Activated naive CD4-positive, alpha-beta T cell treated with anti-CD3 and anti-CD28 coated beads, Interleukin-2, amount 10 ng/mL, durations not matched to agents 7 days and 5 days (primary cell): ENCODE measurements around the gene SLC45A3.

Source experiments
- CTCF ChIA-PET: fragments of 350-600 bp; sonication (Branson Sonifier 250); formaldehyde crosslinking; loops from one replicate; lab custom pipeline; 2021; ENCODE audit warnings: antibody characterized with exemption; lab: Charles Lee
- DNase-seq: peaks from one replicate; pipeline ENCODE4 v3.0.0-alpha.2; 2020
- H3K27ac Mint-ChIP-seq: one replicate; pipeline ENCODE4 v1.8.0; 2021; ENCODE audit warnings: mild to moderate bottlenecking, moderate library complexity, mixed read lengths
- H3K27me3 Mint-ChIP-seq: one replicate; pipeline ENCODE4 v1.8.0; 2021; ENCODE audit warnings: mild to moderate bottlenecking, mixed read lengths
- H3K36me3 Mint-ChIP-seq: one replicate; pipeline ENCODE4 v1.8.0; 2021; ENCODE audit warnings: mixed read lengths
- H3K4me1 Mint-ChIP-seq: one replicate; pipeline ENCODE4 v1.8.0; 2021; ENCODE audit warnings: mixed read lengths
- H3K4me3 Mint-ChIP-seq: one replicate; pipeline ENCODE4 v1.8.0; 2021; ENCODE audit warnings: mild to moderate bottlenecking, moderate library complexity, mixed read lengths
- H3K9me3 Mint-ChIP-seq: one replicate; pipeline ENCODE4 v1.8.0; 2021; ENCODE audit warnings: mixed read lengths

The SLC45A3 gene

GRCh38 chr1:205670611-205671430 is 9.5 kb downstream of the SLC45A3 start:
- Mint-ChIP-seq H3K9me3 (no peaks in the 10 kb centered on the region), H3K36me3 (no peaks in the 10 kb centered on the region), H3K4me3 (no peak overlapping the region), H3K4me1 (peaks cover 3% of the 10 kb centered on the region), H3K27me3 (peaks cover 69% of the 10 kb centered on the region), H3K27ac (no peak overlapping the region)
- DNase-seq = no peak
- CTCF ChIA-PET = interaction anchor here (0.8 to 1.3 kb wide), 4 partner anchors 11 to 134 kb away, joined by 3 to 5 read pairs (median 3); no protein-coding TSS in a partner anchor

GRCh38 chr1:205670150-205670446 is 10.2 kb downstream of the SLC45A3 start:
- Mint-ChIP-seq H3K9me3 (no peaks in the 10 kb centered on the region), H3K27ac (no peak overlapping the region), H3K27me3 (peaks cover 69% of the 10 kb centered on the region), H3K4me1 (peaks cover 3% of the 10 kb centered on the region), H3K36me3 (no peaks in the 10 kb centered on the region), H3K4me3 (no peak overlapping the region)
- DNase-seq = no peak
- CTCF ChIA-PET = interaction anchor here (0.8 to 3.6 kb wide), 3 partner anchors 12 to 135 kb away, joined by 3 to 29 read pairs (median 3); no protein-coding TSS in a partner anchor

- Mint-ChIP-seq H3K27ac (no peak overlapping the region), H3K27me3 (peaks cover 70% of the 10 kb centered on the region), H3K4me3 (no peak overlapping the region), H3K9me3 (no peaks in the 10 kb centered on the region), H3K4me1 (peaks cover 3% of the 10 kb centered on the region), H3K36me3 (no peaks in the 10 kb centered on the region)
- no peak for DNase-seq
- CTCF ChIA-PET = interaction anchor here (1.0 to 3.6 kb wide), 4 partner anchors 11 to 308 kb away, joined by 3 to 29 read pairs (median 3); no protein-coding TSS in a partner anchor
Observed at GRCh38 chr1:205669341-205670149, 10.8 kb downstream of the SLC45A3 start.

GRCh38 chr1:205668951-205669340 is 11.4 kb downstream of the SLC45A3 start:
- Mint-ChIP-seq H3K9me3 (no peaks in the 10 kb centered on the region), H3K27ac (no peak overlapping the region), H3K4me3 (no peak overlapping the region), H3K27me3 (peaks cover 74% of the 10 kb centered on the region), H3K36me3 (no peaks in the 10 kb centered on the region), H3K4me1 (peaks cover 5% of the 10 kb centered on the region)
- CTCF ChIA-PET = interaction anchor here (1.0 to 3.6 kb wide), 5 partner anchors 10 to 309 kb away, joined by 3 to 29 read pairs (median 3); no protein-coding TSS in a partner anchor
- DNase-seq = no peak

- CTCF ChIA-PET = interaction anchor here (1.0 to 3.6 kb wide), 4 partner anchors 9 to 310 kb away, joined by 3 to 29 read pairs (median 3); no protein-coding TSS in a partner anchor
- H3K9me3 Mint-ChIP-seq = no peaks in the 10 kb centered on the region
- no peak overlapping the region for H3K27ac Mint-ChIP-seq
- H3K36me3 Mint-ChIP-seq = no peaks in the 10 kb centered on the region
- peaks cover 69% of the 10 kb centered on the region for H3K27me3 Mint-ChIP-seq
- peaks cover 5% of the 10 kb centered on the region for H3K4me1 Mint-ChIP-seq
- H3K4me3 Mint-ChIP-seq = no peak overlapping the region
- DNase-seq = no peak
Observed at GRCh38 chr1:205667909-205668643, 12.2 kb downstream of the SLC45A3 start.

- H3K27me3 Mint-ChIP-seq = peaks cover 66% of the 10 kb centered on the region
- H3K36me3 Mint-ChIP-seq = no peaks in the 10 kb centered on the region
- no peak overlapping the region for H3K27ac Mint-ChIP-seq
- CTCF ChIA-PET = interaction anchor here (1.0 to 3.6 kb wide), 3 partner anchors 8 to 311 kb away, joined by 3 to 29 read pairs (median 4); no protein-coding TSS in a partner anchor
- no peak for DNase-seq
- H3K4me1 Mint-ChIP-seq = peaks cover 2% of the 10 kb centered on the region
- H3K4me3 Mint-ChIP-seq = no peak overlapping the region
- H3K9me3 Mint-ChIP-seq = no peaks in the 10 kb centered on the region
Observed at GRCh38 chr1:205666372-205667166, 13.7 kb downstream of the SLC45A3 start.

GRCh38 chr1:205665201-205666045 is 14.9 kb downstream of the SLC45A3 start:
- Mint-ChIP-seq H3K9me3 (no peaks in the 10 kb centered on the region), H3K36me3 (no peaks in the 10 kb centered on the region), H3K27me3 (peaks cover 68% of the 10 kb centered on the region), H3K4me3 (no peak overlapping the region), H3K27ac (no peak overlapping the region), H3K4me1 (peaks cover 2% of the 10 kb centered on the region)
- CTCF ChIA-PET = interaction anchor here (1.6 to 1.7 kb wide), 2 partner anchors 73 to 180 kb away, joined by 3 to 4 read pairs; no protein-coding TSS in a partner anchor
- DNase-seq = no peak

- DNase-seq = no peak
- CTCF ChIA-PET = interaction anchor here (1.6 to 2.0 kb wide), 2 partner anchors 72 to 313 kb away, joined by 3 to 7 read pairs; no protein-coding TSS in a partner anchor
- H3K27me3 Mint-ChIP-seq = peaks cover 65% of the 10 kb centered on the region
- no peak overlapping the region for H3K27ac Mint-ChIP-seq
- no peak overlapping the region for H3K4me3 Mint-ChIP-seq
- peaks cover 2% of the 10 kb centered on the region for H3K4me1 Mint-ChIP-seq
- no peaks in the 10 kb centered on the region for H3K36me3 Mint-ChIP-seq
- H3K9me3 Mint-ChIP-seq = no peaks in the 10 kb centered on the region
Observed at GRCh38 chr1:205664399-205665017, 15.8 kb downstream of the SLC45A3 start.

GRCh38 chr1:205663286-205663936 is 16.9 kb downstream of the SLC45A3 start:
- Mint-ChIP-seq H3K27ac (no peak overlapping the region), H3K36me3 (no peaks in the 10 kb centered on the region), H3K4me3 (no peak overlapping the region), H3K4me1 (peaks cover 2% of the 10 kb centered on the region), H3K27me3 (peaks cover 62% of the 10 kb centered on the region), H3K9me3 (no peaks in the 10 kb centered on the region)
- DNase-seq = no peak
- CTCF ChIA-PET = interaction anchor here (1.0 to 2.0 kb wide), 5 partner anchors 31 to 314 kb away, joined by 3 to 7 read pairs (median 5); no protein-coding TSS in a partner anchor

GRCh38 chr1:205662791-205663190 is 17.5 kb downstream of the SLC45A3 start:
- Mint-ChIP-seq H3K27ac (no peak overlapping the region), H3K36me3 (no peaks in the 10 kb centered on the region), H3K9me3 (no peaks in the 10 kb centered on the region), H3K4me3 (no peak overlapping the region), H3K4me1 (peaks cover 2% of the 10 kb centered on the region), H3K27me3 (peaks cover 55% of the 10 kb centered on the region)
- no peak for DNase-seq
- CTCF ChIA-PET = interaction anchor here (1.0 to 7.9 kb wide), 5 partner anchors 30 to 315 kb away, joined by 3 to 145 read pairs (median 7); no protein-coding TSS in a partner anchor

- no peak overlapping the region for H3K27ac Mint-ChIP-seq
- CTCF ChIA-PET = interaction anchor here (0.9 to 9.0 kb wide), 6 partner anchors 30 to 315 kb away, joined by 3 to 145 read pairs (median 7); partner anchors contain the start of gene ELK4
- peaks cover 57% of the 10 kb centered on the region for H3K27me3 Mint-ChIP-seq
- H3K36me3 Mint-ChIP-seq = no peaks in the 10 kb centered on the region
- no peak overlapping the region for H3K4me3 Mint-ChIP-seq
- H3K4me1 Mint-ChIP-seq = peaks cover 2% of the 10 kb centered on the region
- no peaks in the 10 kb centered on the region for H3K9me3 Mint-ChIP-seq
- DNase-seq = no peak
Observed at GRCh38 chr1:205662135-205662738, 18.1 kb downstream of the SLC45A3 start.
